H9 (cell line): ENCODE measurements around the gene SPX. TPM values are rescaled to one million over a fixed set of nuclear protein-coding genes. Genes with fewer than 3 reads are reported as not detected.

Source experiments
- DNase-seq: peaks from one replicate; pipeline ENCODE4 v3.0.0-alpha.2; 2017
- H2AFZ ChIP-seq: one replicate; pipeline ENCODE4 v1.6.1; 2013; ENCODE audit warnings: mild to moderate bottlenecking, low read length, control low read depth, moderate library complexity
- H2AK5ac ChIP-seq: 2 replicates; pipeline ENCODE4 v1.6.1; 2013; ENCODE audit warnings: low read length, control low read depth, mixed read lengths; ENCODE audit not compliant: insufficient read length
- H2BK120ac ChIP-seq: one replicate; pipeline ENCODE4 v1.6.1; 2013; ENCODE audit warnings: low read depth, mild to moderate bottlenecking, low read length, control low read depth, inconsistent platforms; ENCODE audit not compliant: poor library complexity, severe bottlenecking
- H2BK12ac ChIP-seq: 2 replicates; pipeline ENCODE4 v1.6.1; 2013; ENCODE audit warnings: low read length, control low read depth, mixed read lengths, low read depth; ENCODE audit not compliant: insufficient read length
- H2BK15ac ChIP-seq: 2 replicates; pipeline ENCODE4 v1.6.1; 2013; ENCODE audit warnings: low read depth, low read length, control low read depth
- H2BK20ac ChIP-seq: one replicate; pipeline ENCODE4 v1.6.1; 2013; ENCODE audit warnings: low read depth, mild to moderate bottlenecking, low read length, control low read depth, inconsistent platforms; ENCODE audit not compliant: poor library complexity, severe bottlenecking
- H2BK5ac ChIP-seq: 2 replicates; pipeline ENCODE4 v1.6.1; 2013; ENCODE audit warnings: low read length, control low read depth, mixed read lengths; ENCODE audit not compliant: insufficient read length
- H3K14ac ChIP-seq: 2 replicates; pipeline ENCODE4 v1.6.1; 2013; ENCODE audit warnings: low read length, control low read depth; ENCODE audit not compliant: insufficient read depth
- H3K18ac ChIP-seq: 2 replicates; pipeline ENCODE4 v1.6.1; 2013; ENCODE audit warnings: low read depth, mild to moderate bottlenecking, mixed read lengths, low read length, control low read depth; ENCODE audit not compliant: insufficient read length
- H3K23ac ChIP-seq: 2 replicates; pipeline ENCODE4 v1.6.1; 2013; ENCODE audit warnings: low read length, control low read depth, mixed read lengths, low read depth; ENCODE audit not compliant: insufficient read length
- H3K23me2 ChIP-seq: 2 replicates; pipeline ENCODE4 v1.6.1; 2013; ENCODE audit warnings: low read depth, mild to moderate bottlenecking, mixed read lengths, low read length, control low read depth; ENCODE audit not compliant: insufficient read length, poor library complexity, severe bottlenecking
- H3K27ac ChIP-seq: 2 replicates; pipeline ENCODE4 v1.5.1; 2013; ENCODE audit warnings: low read length, control low read depth, mixed read lengths, low read depth; ENCODE audit not compliant: insufficient read length
- H3K27me3 ChIP-seq: 2 replicates; pipeline ENCODE4 v1.6.1; 2013; ENCODE audit warnings: low read length, control low read depth, inconsistent platforms; ENCODE audit not compliant: insufficient read depth
- H3K4ac ChIP-seq: 2 replicates; pipeline ENCODE4 v1.6.1; 2013; ENCODE audit warnings: low read depth, mild to moderate bottlenecking, control low read depth, inconsistent platforms, low read length, moderate library complexity
- H3K4me1 ChIP-seq: 2 replicates; pipeline ENCODE4 v1.6.1; 2013; ENCODE audit warnings: low read length, control low read depth, inconsistent platforms; ENCODE audit not compliant: insufficient read depth
- H3K4me2 ChIP-seq: 2 replicates; pipeline ENCODE4 v1.6.1; 2013; ENCODE audit warnings: low read length, control low read depth, mixed read lengths; ENCODE audit not compliant: insufficient read length, insufficient read depth
- H3K56ac ChIP-seq: 2 replicates; pipeline ENCODE4 v1.6.1; 2013; ENCODE audit warnings: low read depth, mild to moderate bottlenecking, mixed read lengths, low read length, control low read depth; ENCODE audit not compliant: insufficient read length
- H3K79me1 ChIP-seq: 2 replicates; pipeline ENCODE4 v1.6.1; 2013; ENCODE audit warnings: low read depth, mild to moderate bottlenecking, moderate library complexity, low read length, control low read depth, inconsistent platforms; ENCODE audit not compliant: insufficient read depth, poor library complexity, severe bottlenecking
- H3K79me2 ChIP-seq: 2 replicates; pipeline ENCODE4 v1.6.1; 2013; ENCODE audit warnings: low read length, control low read depth, inconsistent platforms; ENCODE audit not compliant: insufficient read depth
- H3K9ac ChIP-seq: 2 replicates; pipeline ENCODE4 v1.6.1; 2013; ENCODE audit warnings: low read length, control low read depth, mixed read lengths; ENCODE audit not compliant: insufficient read length; ENCODE audit errors: extremely low read depth
- H3K9me3 ChIP-seq: one replicate; pipeline ENCODE4 v1.6.1; 2013; ENCODE audit warnings: low read depth, low read length, inconsistent platforms; ENCODE audit not compliant: control insufficient read depth
- H3T11ph ChIP-seq: one replicate; pipeline ENCODE4 v1.6.1; 2013; ENCODE audit warnings: mild to moderate bottlenecking, low read length, control low read depth, inconsistent platforms
- H4K20me1 ChIP-seq: one replicate; pipeline ENCODE4 v1.6.1; 2013; ENCODE audit not compliant: control insufficient read depth, insufficient read length, insufficient read depth
- H4K5ac ChIP-seq: 2 replicates; pipeline ENCODE4 v1.6.1; 2013; ENCODE audit warnings: low read depth, mild to moderate bottlenecking, mixed read lengths, low read length, control low read depth; ENCODE audit not compliant: insufficient read length
- H4K8ac ChIP-seq: replicated peaks from 2 replicates; pipeline ENCODE4 v1.6.1; 2013; ENCODE audit warnings: low read length, control low read depth, mixed read lengths, low read depth; ENCODE audit not compliant: insufficient read length
- H4K91ac ChIP-seq: 2 replicates; pipeline ENCODE4 v1.6.1; 2013; ENCODE audit warnings: low read depth, mild to moderate bottlenecking, moderate library complexity, mixed read lengths, low read length, control low read depth; ENCODE audit not compliant: insufficient read length
- H3K27ac Mint-ChIP-seq, 3 experiments: 2 replicates in 2 of 3; 3 replicates in 1 of 3; pipeline ENCODE4 v1.8.0; 2020 to 2021; ENCODE audit warnings: mixed read lengths in 3 of 3, mild to moderate bottlenecking in 1 of 3, moderate library complexity in 1 of 3
- H3K27me3 Mint-ChIP-seq: 2 replicates; pipeline ENCODE4 v1.8.0; 2021; ENCODE audit warnings: low read depth, mild to moderate bottlenecking, moderate library complexity, mixed read lengths
- H3K36me3 Mint-ChIP-seq, 3 experiments: 2 replicates in 2 of 3; 3 replicates in 1 of 3; pipeline ENCODE4 v1.8.0; 2020 to 2021; ENCODE audit warnings: low read depth in 3 of 3, mixed read lengths in 3 of 3; ENCODE audit not compliant: insufficient read depth in 1 of 3
- H3K4me1 Mint-ChIP-seq, 2 experiments: 2 replicates each; pipeline ENCODE4 v1.8.0; 2020; ENCODE audit warnings: mixed read lengths in 2 of 2
- H3K4me3 Mint-ChIP-seq, 2 experiments: 2 replicates in 1 of 2; 3 replicates in 1 of 2; pipeline ENCODE4 v1.8.0; 2020 to 2021; ENCODE audit warnings: mild to moderate bottlenecking in 2 of 2, mixed read lengths in 2 of 2, moderate library complexity in 1 of 2
- H3K9me3 Mint-ChIP-seq, 2 experiments: 2 replicates in 1 of 2; 3 replicates in 1 of 2; pipeline ENCODE4 v1.8.0; 2020; ENCODE audit warnings: mild to moderate bottlenecking in 2 of 2, mixed read lengths in 2 of 2, moderate library complexity in 1 of 2
- CTCF ChIP-seq: fragments of 200-600 bp; sonication (generic); conservative IDR thresholded peaks from 3 replicates; pipeline ENCODE4 v1.8.0; 2021; ENCODE audit warnings: antibody characterized with exemption, mild to moderate bottlenecking
- WGBS: extraction: QIAGEN DNeasy Blood & Tissue Kit; methylation state at CpG from one replicate; pipeline ENCODE4 v1.1.7; 2013; ENCODE audit warnings: missing lambda C conversion rate, low lambda C conversion rate, mixed read lengths; ENCODE audit not compliant: insufficient read length; ENCODE audit errors: extremely low coverage; 5-methylcytosine and 5-hydroxymethylcytosine counted together
- total RNA-seq: library from RNA; stranded (reverse); gene quantifications from 2 replicates; pipeline ENCODE4 v1.2.1, GENCODE V29; 2021

Gene SPX
- total RNA-seq, 1 experiment from 2014 or later: 0.35 TPM

- no peak overlapping the region for H3T11ph ChIP-seq
- H3K56ac ChIP-seq: no peak overlapping the region
- peaks cover 8% of the 10 kb centered on the region for H3K23me2 ChIP-seq
- H3K4me2 ChIP-seq: peak overlapping the region; percentile 98
- Mint-ChIP-seq H3K4me3 (peak overlapping the region; percentile 62 to 86), H3K27me3 (peaks cover 66% of the 10 kb centered on the region), H3K27ac (no peak overlapping the region), H3K9me3 (peaks cover 0 to 4% of the 10 kb centered on the region in 2 experiments; a peak in 1 of 5 replicates), H3K36me3 (no peaks in the 10 kb centered on the region; a peak in 1 of 7 replicates), H3K4me1 (peaks cover 5 to 12% of the 10 kb centered on the region in 2 experiments)
- no peaks in the 10 kb centered on the region for H3K4me1 ChIP-seq
- no peaks in the 10 kb centered on the region for H3K9me3 ChIP-seq
- no peak overlapping the region for H2BK12ac ChIP-seq
- no peak overlapping the region for H4K8ac ChIP-seq
- no peak overlapping the region for H3K4ac ChIP-seq
- H4K91ac ChIP-seq: no peak overlapping the region
- no peak overlapping the region for H4K5ac ChIP-seq
- TF ChIP-seq CTCF: no peak
- H3K14ac ChIP-seq: no peak overlapping the region
- no peak overlapping the region for H2AFZ ChIP-seq
- H3K23ac ChIP-seq: no peak overlapping the region
- H2BK120ac ChIP-seq: no peak overlapping the region
- no CpG with 5 or more reads among the region's 12 CpGs for WGBS
- H2BK15ac ChIP-seq: no peak overlapping the region
- H3K18ac ChIP-seq: no peak overlapping the region
- H2AK5ac ChIP-seq: no peak overlapping the region
- peaks cover 5% of the 10 kb centered on the region; the same call in 1 of the 2 replicates for H3K27me3 ChIP-seq
- DNase-seq: no peak
- H3K79me2 ChIP-seq: no peaks in the 10 kb centered on the region
- no peak overlapping the region for H2BK5ac ChIP-seq
- H3K79me1 ChIP-seq: no peaks in the 10 kb centered on the region
- H4K20me1 ChIP-seq: no peaks in the 10 kb centered on the region
- H3K27ac ChIP-seq: no peak overlapping the region
- no peak overlapping the region for H2BK20ac ChIP-seq
- H3K9ac ChIP-seq: peak overlapping the region; percentile 46
Observed at GRCh38 chr12:21526721-21527345, 737 bp downstream of the SPX start.
